ENCODE results near the gene IQGAP3. TPM values are rescaled to one million over a fixed set of nuclear protein-coding genes. Genes with fewer than 3 reads are reported as not detected.

The IQGAP3 gene
- total RNA-seq, 2 experiments from 2014 or later: 9.4 to 10.6 TPM

GRCh38 chr1:156498432-156499193 lies 73.8 kb downstream of the IQGAP3 start:
- DNase-seq: no peak
- CTCF ChIA-PET: interaction anchor here (0.6 to 18.1 kb wide), 4 partner anchors 15 to 100 kb away, joined by 3 to 306 read pairs (median 4); no protein-coding TSS in a partner anchor

GRCh38 chr1:156497743-156498431 lies 74.5 kb downstream of the IQGAP3 start:
- no peaks in the 10 kb centered on the region for H3K36me3 Mint-ChIP-seq (ENCODE audit: low read depth)

More at GRCh38 chr1:156498432-156499193, 73.8 kb downstream of the IQGAP3 start:
- intact Hi-C loops (cut with micrococcal nuclease): loop anchor here (1.0 kb wide), 1 partner anchor 8 kb away; no protein-coding TSS in a partner anchor
- peak overlapping the region; percentile 63 for H3K27ac Mint-ChIP-seq
- H3K27me3 Mint-ChIP-seq (ENCODE audit: low read depth): no peaks in the 10 kb centered on the region
- H3K36me3 Mint-ChIP-seq (ENCODE audit: low read depth): no peaks in the 10 kb centered on the region
- peak overlapping the region; percentile 89 for H3K4me3 Mint-ChIP-seq
- no peaks in the 10 kb centered on the region for H3K9me3 Mint-ChIP-seq
- H3K4me1 Mint-ChIP-seq (ENCODE audit: low read depth): peaks cover 73% of the 10 kb centered on the region

GRCh38 chr1:156497078-156497742 lies 75.2 kb downstream of the IQGAP3 start:
- peaks cover 72% of the 10 kb centered on the region for H3K4me1 Mint-ChIP-seq (ENCODE audit: low read depth)
- no peaks in the 10 kb centered on the region for H3K9me3 Mint-ChIP-seq
- intact Hi-C loops (cut with micrococcal nuclease): no loop called here
- no peaks in the 10 kb centered on the region for H3K27me3 Mint-ChIP-seq (ENCODE audit: low read depth)
- peak overlapping the region; percentile 27 for H3K27ac Mint-ChIP-seq
- H3K36me3 Mint-ChIP-seq (ENCODE audit: low read depth): no peaks in the 10 kb centered on the region
- H3K4me3 Mint-ChIP-seq: no peak overlapping the region
- DNase-seq: peak; percentile 2
- CTCF ChIA-PET: interaction anchor here (1.1 to 18.1 kb wide), 3 partner anchors 14 to 112 kb away, joined by 3 to 306 read pairs (median 5); no protein-coding TSS in a partner anchor

More at GRCh38 chr1:156497743-156498431, 74.5 kb downstream of the IQGAP3 start:
- Mint-ChIP-seq H3K4me1 (ENCODE audit: low read depth) (peaks cover 72% of the 10 kb centered on the region), H3K4me3 (peak overlapping the region; percentile 25), H3K9me3 (no peaks in the 10 kb centered on the region), H3K27ac (peak overlapping the region; percentile 43), H3K27me3 (ENCODE audit: low read depth) (no peaks in the 10 kb centered on the region)
- CTCF ChIA-PET: interaction anchor here (1.1 to 18.1 kb wide), 4 partner anchors 14 to 112 kb away, joined by 3 to 306 read pairs (median 6); no protein-coding TSS in a partner anchor
- DNase-seq: no peak
- intact Hi-C loops (cut with micrococcal nuclease): loop anchor here (1.0 kb wide), 1 partner anchor 8 kb away; no protein-coding TSS in a partner anchor

GRCh38 chr1:156496211-156496761 lies 76.1 kb downstream of the IQGAP3 start:
- Mint-ChIP-seq H3K4me3 (no peak overlapping the region), H3K27me3 (ENCODE audit: low read depth) (no peaks in the 10 kb centered on the region)

GRCh38 chr1:156495401-156496140 lies 76.8 kb downstream of the IQGAP3 start:
- intact Hi-C loops (cut with micrococcal nuclease): no loop called here
- H3K27ac Mint-ChIP-seq: peak overlapping the region; percentile 56
- no peak overlapping the region for H3K4me3 Mint-ChIP-seq
- peaks cover 81% of the 10 kb centered on the region for H3K4me1 Mint-ChIP-seq (ENCODE audit: low read depth)
- CTCF ChIA-PET: interaction anchor here (2.0 to 18.1 kb wide), 2 partner anchors 12 to 110 kb away, joined by 5 to 306 read pairs; no protein-coding TSS in a partner anchor
- no peaks in the 10 kb centered on the region for H3K27me3 Mint-ChIP-seq (ENCODE audit: low read depth)
- no peaks in the 10 kb centered on the region for H3K9me3 Mint-ChIP-seq
- no peaks in the 10 kb centered on the region for H3K36me3 Mint-ChIP-seq (ENCODE audit: low read depth)
- DNase-seq: no peak

More at GRCh38 chr1:156496211-156496761, 76.1 kb downstream of the IQGAP3 start:
- Mint-ChIP-seq H3K9me3 (no peaks in the 10 kb centered on the region), H3K27ac (peak overlapping the region; percentile 41), H3K36me3 (ENCODE audit: low read depth) (no peaks in the 10 kb centered on the region), H3K4me1 (ENCODE audit: low read depth) (peaks cover 74% of the 10 kb centered on the region)
- peak; percentile 11 for DNase-seq
- CTCF ChIA-PET: interaction anchor here (2.0 to 18.1 kb wide), 2 partner anchors 13 to 111 kb away, joined by 5 to 306 read pairs; no protein-coding TSS in a partner anchor
- intact Hi-C loops (cut with micrococcal nuclease): no loop called here

GRCh38 chr1:156494309-156494895 lies 78.0 kb downstream of the IQGAP3 start:
- no peak for DNase-seq
- Mint-ChIP-seq H3K27me3 (ENCODE audit: low read depth) (no peaks in the 10 kb centered on the region), H3K36me3 (ENCODE audit: low read depth) (no peaks in the 10 kb centered on the region), H3K27ac (no peak overlapping the region), H3K4me3 (no peak overlapping the region), H3K9me3 (no peaks in the 10 kb centered on the region), H3K4me1 (ENCODE audit: low read depth) (peaks cover 93% of the 10 kb centered on the region)
- CTCF ChIA-PET: interaction anchor here (18.1 kb wide), 1 partner anchor 11 kb away, joined by 306 read pairs; no protein-coding TSS in a partner anchor
- intact Hi-C loops (cut with micrococcal nuclease): no loop called here

- Mint-ChIP-seq H3K27ac (no peak overlapping the region), H3K4me3 (no peak overlapping the region), H3K9me3 (no peaks in the 10 kb centered on the region), H3K27me3 (ENCODE audit: low read depth) (no peaks in the 10 kb centered on the region), H3K36me3 (ENCODE audit: low read depth) (no peaks in the 10 kb centered on the region), H3K4me1 (ENCODE audit: low read depth) (peaks cover 96% of the 10 kb centered on the region)
- CTCF ChIA-PET: interaction anchor here (18.1 kb wide), 1 partner anchor 10 kb away, joined by 306 read pairs; no protein-coding TSS in a partner anchor
- intact Hi-C loops (cut with micrococcal nuclease): no loop called here
- DNase-seq: no peak
Measured at GRCh38 chr1:156493742-156494141, 78.6 kb downstream of the IQGAP3 start.

GRCh38 chr1:156493154-156493631 lies 79.2 kb downstream of the IQGAP3 start:
- Mint-ChIP-seq H3K9me3 (no peaks in the 10 kb centered on the region), H3K4me1 (ENCODE audit: low read depth) (peaks cover 96% of the 10 kb centered on the region), H3K4me3 (no peak overlapping the region), H3K27me3 (ENCODE audit: low read depth) (no peaks in the 10 kb centered on the region), H3K36me3 (ENCODE audit: low read depth) (no peaks in the 10 kb centered on the region), H3K27ac (peak overlapping the region; percentile 50)
- intact Hi-C loops (cut with micrococcal nuclease): no loop called here
- DNase-seq: no peak
- CTCF ChIA-PET: interaction anchor here (1.0 to 18.1 kb wide), 2 partner anchors 10 to 197 kb away, joined by 3 to 306 read pairs; no protein-coding TSS in a partner anchor

GRCh38 chr1:156492591-156493080 lies 79.7 kb downstream of the IQGAP3 start:
- no peak for DNase-seq
- H3K27ac Mint-ChIP-seq: peak overlapping the region; percentile 50

GRCh38 chr1:156492013-156492590 lies 80.3 kb downstream of the IQGAP3 start:
- Mint-ChIP-seq H3K27ac (peak overlapping the region; percentile 50), H3K4me1 (ENCODE audit: low read depth) (peaks cover 96% of the 10 kb centered on the region), H3K36me3 (ENCODE audit: low read depth) (no peaks in the 10 kb centered on the region), H3K4me3 (no peak overlapping the region), H3K9me3 (no peaks in the 10 kb centered on the region), H3K27me3 (ENCODE audit: low read depth) (no peaks in the 10 kb centered on the region)
- CTCF ChIA-PET: interaction anchor here (1.0 to 18.2 kb wide), 4 partner anchors 5 to 198 kb away, joined by 3 to 306 read pairs (median 154); partner anchors contain the start of gene MEF2D
- DNase-seq: no peak
- intact Hi-C loops (cut with micrococcal nuclease): no loop called here

More at GRCh38 chr1:156492591-156493080, 79.7 kb downstream of the IQGAP3 start:
- CTCF ChIA-PET: interaction anchor here (1.0 to 18.2 kb wide), 3 partner anchors 4 to 197 kb away, joined by 3 to 306 read pairs (median 306); partner anchors contain the start of gene MEF2D
- intact Hi-C loops (cut with micrococcal nuclease): no loop called here
- Mint-ChIP-seq H3K9me3 (no peaks in the 10 kb centered on the region), H3K27me3 (ENCODE audit: low read depth) (no peaks in the 10 kb centered on the region), H3K4me3 (no peak overlapping the region), H3K36me3 (ENCODE audit: low read depth) (no peaks in the 10 kb centered on the region), H3K4me1 (ENCODE audit: low read depth) (peaks cover 96% of the 10 kb centered on the region)
